IgD-negative memory B cell (primary cell): ENCODE measurements around the gene BRSK1. TPM values are rescaled to one million over a fixed set of nuclear protein-coding genes. Genes with fewer than 3 reads are reported as not detected.

Source experiments
- H3K27ac Mint-ChIP-seq, 3 donors: one replicate each; pipeline ENCODE4 v1.8.0; 2020 to 2022; ENCODE audit warnings: mild to moderate bottlenecking in 3 of 3, mixed read lengths in 3 of 3, moderate library complexity in 1 of 3
- H3K27me3 Mint-ChIP-seq: one replicate; pipeline ENCODE4 v1.8.0; 2021; ENCODE audit warnings: mixed read lengths
- H3K36me3 Mint-ChIP-seq: one replicate; pipeline ENCODE4 v1.8.0; 2020; ENCODE audit warnings: mild to moderate bottlenecking, mixed read lengths
- H3K4me1 Mint-ChIP-seq, 3 donors: one replicate each; pipeline ENCODE4 v1.8.0; 2020 to 2022; ENCODE audit warnings: mixed read lengths in 3 of 3, mild to moderate bottlenecking in 1 of 3
- H3K4me3 Mint-ChIP-seq, 4 donors: one replicate each; pipeline ENCODE4 v1.8.0; 2020 to 2022; ENCODE audit warnings: mild to moderate bottlenecking in 4 of 4, mixed read lengths in 4 of 4, moderate library complexity in 3 of 4
- H3K9me3 Mint-ChIP-seq, 3 donors: one replicate each; pipeline ENCODE4 v1.8.0; 2020 to 2021; ENCODE audit warnings: mixed read lengths in 3 of 3, mild to moderate bottlenecking in 1 of 3
- polyA plus RNA-seq: library from polyadenylated mRNA; unstranded; fragments of 300-500 nt; fragmentation: Illumina TruSeq; gene quantifications from one replicate; pipeline ENCODE4 v1.2.3, GENCODE V29; 2021

BRSK1 gene
- polyA plus RNA-seq, 1 donor from 2014 or later = 0.34 TPM

GRCh38 chr19:55249841-55250240 lies 34.0 kb upstream of the BRSK1 start:
- H3K4me3 Mint-ChIP-seq = no peak overlapping the region
- peaks cover 33 to 42% (median 33%) of the 10 kb centered on the region in 3 donors for H3K4me1 Mint-ChIP-seq
- peak overlapping the region in 2 of 3 donors; percentile 23 to 53 for H3K27ac Mint-ChIP-seq
- H3K9me3 Mint-ChIP-seq = no peaks in the 10 kb centered on the region
- no peaks in the 10 kb centered on the region for H3K36me3 Mint-ChIP-seq
- no peaks in the 10 kb centered on the region for H3K27me3 Mint-ChIP-seq

GRCh38 chr19:55250262-55251036 lies 33.3 kb upstream of the BRSK1 start:
- H3K36me3 Mint-ChIP-seq = no peaks in the 10 kb centered on the region
- peaks cover 36 to 46% (median 37%) of the 10 kb centered on the region in 3 donors for H3K4me1 Mint-ChIP-seq
- peak overlapping the region in 3 of 4 donors; percentile 92 to 96 (median 93) for H3K4me3 Mint-ChIP-seq
- H3K27me3 Mint-ChIP-seq = no peaks in the 10 kb centered on the region
- no peaks in the 10 kb centered on the region for H3K9me3 Mint-ChIP-seq
- H3K27ac Mint-ChIP-seq = peak overlapping the region in 2 of 3 donors; percentile 98 to 99

- H3K4me1 Mint-ChIP-seq = peaks cover 46 to 56% (median 48%) of the 10 kb centered on the region in 3 donors
- H3K4me3 Mint-ChIP-seq = peak overlapping the region; percentile 70 to 96 (median 92)
- no peaks in the 10 kb centered on the region for H3K36me3 Mint-ChIP-seq
- no peaks in the 10 kb centered on the region for H3K27me3 Mint-ChIP-seq
- H3K9me3 Mint-ChIP-seq = no peaks in the 10 kb centered on the region
- peak overlapping the region; percentile 98 to 99 (median 98) for H3K27ac Mint-ChIP-seq
These were observed 32.3 kb upstream of the BRSK1 start for GRCh38 chr19:55251341-55252081.

- Mint-ChIP-seq H3K4me1 (peaks cover 53 to 63% (median 55%) of the 10 kb centered on the region in 3 donors), H3K36me3 (no peaks in the 10 kb centered on the region), H3K4me3 (peak overlapping the region; percentile 90 to 97 (median 96)), H3K9me3 (no peaks in the 10 kb centered on the region), H3K27me3 (no peaks in the 10 kb centered on the region), H3K27ac (peak overlapping the region; percentile 98 to 99 (median 98))
These were observed 30.8 kb upstream of the BRSK1 start for GRCh38 chr19:55252760-55253663.

- Mint-ChIP-seq H3K4me3 (peak overlapping the region; percentile 90 to 97 (median 96)), H3K4me1 (peaks cover 47 to 54% (median 49%) of the 10 kb centered on the region in 3 donors), H3K27ac (peak overlapping the region; percentile 98 to 99 (median 98)), H3K9me3 (no peaks in the 10 kb centered on the region), H3K27me3 (no peaks in the 10 kb centered on the region), H3K36me3 (no peaks in the 10 kb centered on the region)
These were observed 29.8 kb upstream of the BRSK1 start for GRCh38 chr19:55253842-55254624.

GRCh38 chr19:55254625-55254977 lies 29.2 kb upstream of the BRSK1 start:
- Mint-ChIP-seq H3K4me1 (peaks cover 52 to 56% (median 54%) of the 10 kb centered on the region in 3 donors), H3K27me3 (no peaks in the 10 kb centered on the region), H3K27ac (peak overlapping the region; percentile 98 to 99 (median 98)), H3K4me3 (peak overlapping the region; percentile 90 to 97 (median 96)), H3K9me3 (no peaks in the 10 kb centered on the region), H3K36me3 (no peaks in the 10 kb centered on the region)

GRCh38 chr19:55255618-55256423 lies 28.0 kb upstream of the BRSK1 start:
- Mint-ChIP-seq H3K4me1 (peaks cover 49 to 60% (median 53%) of the 10 kb centered on the region in 3 donors), H3K27ac (peak overlapping the region; percentile 98 to 99 (median 98)), H3K4me3 (peak overlapping the region; percentile 90 to 97 (median 96)), H3K36me3 (no peaks in the 10 kb centered on the region), H3K27me3 (no peaks in the 10 kb centered on the region), H3K9me3 (no peaks in the 10 kb centered on the region)

GRCh38 chr19:55256562-55257460 lies 27.0 kb upstream of the BRSK1 start:
- H3K4me3 Mint-ChIP-seq = peak overlapping the region; percentile 90 to 97 (median 96)
- H3K27ac Mint-ChIP-seq = peak overlapping the region; percentile 98 to 99 (median 98)
- no peaks in the 10 kb centered on the region for H3K36me3 Mint-ChIP-seq
- H3K27me3 Mint-ChIP-seq = no peaks in the 10 kb centered on the region
- H3K4me1 Mint-ChIP-seq = peaks cover 39 to 50% (median 43%) of the 10 kb centered on the region in 3 donors
- H3K9me3 Mint-ChIP-seq = no peaks in the 10 kb centered on the region

- Mint-ChIP-seq H3K4me3 (peak overlapping the region; percentile 90 to 97 (median 96)), H3K36me3 (peaks cover 2% of the 10 kb centered on the region), H3K27ac (peak overlapping the region; percentile 96 to 99 (median 98)), H3K4me1 (peaks cover 33 to 47% (median 42%) of the 10 kb centered on the region in 3 donors), H3K9me3 (no peaks in the 10 kb centered on the region), H3K27me3 (no peaks in the 10 kb centered on the region)
These were observed 26.1 kb upstream of the BRSK1 start for GRCh38 chr19:55257461-55258420.

GRCh38 chr19:55258476-55258827 lies 25.3 kb upstream of the BRSK1 start:
- Mint-ChIP-seq H3K4me1 (peaks cover 34 to 46% (median 41%) of the 10 kb centered on the region in 3 donors), H3K27me3 (no peaks in the 10 kb centered on the region), H3K9me3 (no peaks in the 10 kb centered on the region), H3K27ac (peak overlapping the region; percentile 98), H3K36me3 (peaks cover 2% of the 10 kb centered on the region), H3K4me3 (peak overlapping the region; percentile 89 to 98 (median 96))

- Mint-ChIP-seq H3K36me3 (peaks cover 2% of the 10 kb centered on the region), H3K9me3 (no peaks in the 10 kb centered on the region), H3K4me3 (peak within 1 kb of the TSS; percentile 90 to 98 (median 97)), H3K27ac (peak within 1 kb of the TSS; percentile 98 to 99 (median 98)), H3K4me1 (peaks cover 34 to 40% (median 36%) of the 10 kb centered on the region in 3 donors), H3K27me3 (no peaks in the 10 kb centered on the region)
These were observed 24.8 kb upstream of the BRSK1 start, which contains the start of gene PPP6R1 for GRCh38 chr19:55258828-55259539. TSS of gene PPP6R1 (minus strand) at chr19:55259017. CDS start at chr19:55247103, 11,914 bp downstream.
